MCF 10A (cell line): ENCODE measurements around the gene CPSF4. TPM values are rescaled to one million over a fixed set of nuclear protein-coding genes. Genes with fewer than 3 reads are reported as not detected.

Experiments used
- BruUV-seq: library from RNA; stranded (reverse); fragments of 400-500 nt; replicated peaks from 2 replicates; lab custom pipeline; 2021; lab: Mats Ljungman, UMichigan
- CTCF ChIA-PET: fragments of 300-600 bp; sonication (Branson Sonifier 250); formaldehyde crosslinking; extraction: SDS; loops from one replicate; lab custom pipeline; 2021; ENCODE audit warnings: antibody characterized with exemption, inconsistent platforms; lab: Yijun Ruan, JAX
- POLR2A ChIA-PET: fragments of 300-600, 350-650 bp; sonication (Branson Sonifier 250); formaldehyde crosslinking; extraction: SDS; loops from one replicate; lab custom pipeline; 2020; ENCODE audit warnings: antibody characterized with exemption, inconsistent platforms; lab: Yijun Ruan, JAX
- DNase-seq: peaks from one replicate; pipeline ENCODE4 v3.0.0-alpha.2; 2018; ENCODE audit not compliant: unreplicated experiment
- H3K27ac Mint-ChIP-seq: one replicate; pipeline ENCODE4 v1.8.0; 2022; ENCODE audit warnings: mild to moderate bottlenecking, low read depth, mixed read lengths; ENCODE audit not compliant: unreplicated experiment
- H3K27me3 Mint-ChIP-seq: one replicate; pipeline ENCODE4 v1.8.0; 2022; ENCODE audit warnings: mixed read lengths; ENCODE audit not compliant: insufficient read depth, unreplicated experiment
- H3K36me3 Mint-ChIP-seq: one replicate; pipeline ENCODE4 v1.8.0; 2022; ENCODE audit warnings: mild to moderate bottlenecking, moderate library complexity, mixed read lengths; ENCODE audit not compliant: insufficient read depth, unreplicated experiment
- H3K4me1 Mint-ChIP-seq: one replicate; pipeline ENCODE4 v1.8.0; 2022; ENCODE audit warnings: mixed read lengths; ENCODE audit not compliant: insufficient read depth, unreplicated experiment
- H3K4me3 Mint-ChIP-seq: one replicate; pipeline ENCODE4 v1.8.0; 2022; ENCODE audit warnings: mild to moderate bottlenecking, moderate library complexity, mixed read lengths; ENCODE audit not compliant: unreplicated experiment
- H3K9me3 Mint-ChIP-seq: one replicate; pipeline ENCODE4 v1.8.0; 2022; ENCODE audit warnings: mixed read lengths; ENCODE audit not compliant: unreplicated experiment
- CTCF ChIP-seq: fragments of 200-600 bp; IDR thresholded peaks from one replicate; pipeline ENCODE4 v1.8.0; 2022; ENCODE audit warnings: antibody characterized with exemption, mild to moderate bottlenecking; ENCODE audit not compliant: unreplicated experiment
- intact Hi-C: fragments of 100-400 bp; cut with micrococcal nuclease; formaldehyde crosslinking; loops from 2 replicates; pipeline ENCODE4 v1.14.1; 2022
- total RNA-seq: library from RNA; stranded (reverse); gene quantifications from 2 replicates; pipeline ENCODE4 v1.2.3, GENCODE V29; 2022

The CPSF4 gene
- total RNA-seq, 1 experiment from 2014 or later = 62.6 TPM

- ChIA-PET CTCF (interaction anchor here (0.6 kb wide), 1 partner anchor 275 kb away, joined by 3 read pairs; no protein-coding TSS in a partner anchor), POLR2A (no interaction called here)
- H3K9me3 Mint-ChIP-seq = no peaks in the 10 kb centered on the region
- peak overlapping the region; percentile 16 for H3K27ac Mint-ChIP-seq
- peaks cover 20% of the 10 kb centered on the region for H3K4me1 Mint-ChIP-seq
- TF ChIP-seq CTCF = no peak
- intact Hi-C loops = no loop called here
- no peak overlapping the region for H3K4me3 Mint-ChIP-seq
- H3K27me3 Mint-ChIP-seq = no peaks in the 10 kb centered on the region
- no peak for DNase-seq
- peaks cover 70% of the 10 kb centered on the region for H3K36me3 Mint-ChIP-seq
- no TSS peak for BruUV-seq
These were observed 34.3 kb upstream of the CPSF4 start for GRCh38 chr7:99404235-99404976.

- Mint-ChIP-seq H3K36me3 (peaks cover 66% of the 10 kb centered on the region), H3K9me3 (no peaks in the 10 kb centered on the region), H3K4me3 (no peak overlapping the region), H3K27ac (no peak overlapping the region), H3K27me3 (no peaks in the 10 kb centered on the region), H3K4me1 (peaks cover 20% of the 10 kb centered on the region)
- CTCF ChIA-PET = no interaction called here
- no peak for TF ChIP-seq CTCF
- no TSS peak for BruUV-seq
- POLR2A ChIA-PET = no interaction called here
- no peak for DNase-seq
- intact Hi-C loops = no loop called here
These were observed 33.8 kb upstream of the CPSF4 start for GRCh38 chr7:99404977-99405320.

- Mint-ChIP-seq H3K27me3 (no peaks in the 10 kb centered on the region), H3K27ac (no peak overlapping the region), H3K4me3 (peak overlapping the region; percentile 97), H3K9me3 (no peaks in the 10 kb centered on the region), H3K36me3 (peaks cover 66% of the 10 kb centered on the region), H3K4me1 (peaks cover 30% of the 10 kb centered on the region)
- POLR2A ChIA-PET = interaction anchor here (0.6 to 4.0 kb wide), 11 partner anchors 7 to 307 kb away, joined by 3 to 46 read pairs (median 5); no protein-coding TSS in a partner anchor
- CTCF ChIA-PET = interaction anchor here (0.5 to 1.6 kb wide), 3 partner anchors 8 to 431 kb away, joined by 3 to 6 read pairs (median 4); no protein-coding TSS in a partner anchor
- no peak for DNase-seq
- intact Hi-C loops = no loop called here
- no TSS peak for BruUV-seq
- TF ChIP-seq CTCF = no peak
These were observed 32.2 kb upstream of the CPSF4 start for GRCh38 chr7:99406557-99406956.

GRCh38 chr7:99407872-99408378 lies 30.8 kb upstream of the CPSF4 start:
- peaks cover 30% of the 10 kb centered on the region for H3K4me1 Mint-ChIP-seq
- no peaks in the 10 kb centered on the region for H3K9me3 Mint-ChIP-seq
- H3K4me3 Mint-ChIP-seq = peak overlapping the region; percentile 97
- DNase-seq = peak; percentile 67
- H3K27me3 Mint-ChIP-seq = no peaks in the 10 kb centered on the region
- POLR2A ChIA-PET = interaction anchor here (0.6 to 4.0 kb wide), 29 partner anchors 8 to 1021 kb away, joined by 3 to 46 read pairs (median 5); partner anchors contain the start of genes ARPC1A, ATP5MF, CPSF4 and KPNA7
- peaks cover 66% of the 10 kb centered on the region for H3K36me3 Mint-ChIP-seq
- no TSS peak for BruUV-seq
- TF ChIP-seq CTCF = no peak
- CTCF ChIA-PET = interaction anchor here (0.6 to 1.6 kb wide), 5 partner anchors 9 to 266 kb away, joined by 3 to 6 read pairs (median 3); no protein-coding TSS in a partner anchor
- H3K27ac Mint-ChIP-seq = peak overlapping the region; percentile 98
- intact Hi-C loops = loop anchor here (2.0 kb wide), 1 partner anchor 29 kb away; no protein-coding TSS in a partner anchor
